DMS114 treated with DMSO at 0.1 percent for 48 hours (cell line): ENCODE data around the gene GLP1R.

Experiments used
- DNase-seq: peaks from one replicate; lab custom pipeline; 2025; ENCODE audit not compliant: unreplicated experiment; lab: John Stamatoyannopoulos, UW

GLP1R gene

GRCh38 chr6:39061588-39061987, 13.0 kb downstream of the GLP1R start:
- no peak for DNase-seq

DNA sequence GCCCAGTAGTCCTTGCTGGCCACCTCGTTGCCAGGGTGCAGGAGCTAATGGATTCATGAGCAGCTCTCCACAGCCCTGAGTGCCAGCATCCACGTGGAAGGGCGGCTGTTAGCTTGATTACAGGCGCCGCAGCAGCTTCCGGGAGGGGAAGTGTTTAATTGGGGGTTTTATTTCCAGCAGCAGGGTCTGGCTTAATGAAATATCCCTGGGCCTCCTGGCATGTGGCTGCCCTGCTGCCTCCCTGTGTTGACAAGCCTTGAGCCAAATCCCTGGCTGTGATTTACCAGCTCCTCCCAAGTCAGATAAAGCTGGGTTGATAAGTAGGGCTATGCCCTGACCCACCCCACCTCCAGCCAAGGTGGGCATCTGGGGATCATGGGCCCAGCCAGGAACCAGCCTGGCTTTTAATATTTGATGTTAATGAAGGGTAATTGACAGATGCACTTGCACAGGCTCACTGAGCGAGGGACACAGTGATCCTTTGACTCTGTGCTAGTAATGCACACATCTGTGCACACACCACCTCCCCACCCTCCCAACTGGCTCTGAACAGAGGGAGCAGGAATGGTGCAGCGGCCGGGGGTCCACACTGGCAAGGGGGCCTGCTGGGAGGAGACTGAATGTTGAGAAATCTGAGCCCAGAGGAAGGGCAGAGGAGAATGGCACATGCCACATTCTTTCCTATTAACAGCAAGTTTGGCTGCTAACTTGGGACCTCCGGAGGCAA, 13.6 kb downstream of the GLP1R start:
- DNase-seq: no peak

DNA sequence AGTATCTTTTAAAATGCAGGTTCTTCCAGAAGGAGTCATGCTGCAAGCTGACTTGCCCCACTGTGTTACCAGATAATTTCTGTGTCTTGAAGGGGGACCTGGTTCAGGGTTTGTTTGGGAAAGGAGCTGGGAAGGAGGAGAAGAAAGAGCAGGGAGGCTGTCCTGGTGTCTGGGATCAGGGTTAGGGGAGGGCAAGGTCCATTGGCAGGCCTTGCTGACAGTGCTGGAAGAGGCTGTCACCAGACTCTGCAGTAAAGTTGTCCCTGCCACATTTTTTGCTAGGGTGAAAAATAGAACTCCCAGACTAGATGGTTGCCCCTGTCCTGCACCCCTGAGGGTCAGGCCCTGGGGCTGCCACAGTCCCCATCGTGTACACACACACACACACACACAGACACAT, 14.9 kb downstream of the GLP1R start:
- DNase-seq: no peak

DNA sequence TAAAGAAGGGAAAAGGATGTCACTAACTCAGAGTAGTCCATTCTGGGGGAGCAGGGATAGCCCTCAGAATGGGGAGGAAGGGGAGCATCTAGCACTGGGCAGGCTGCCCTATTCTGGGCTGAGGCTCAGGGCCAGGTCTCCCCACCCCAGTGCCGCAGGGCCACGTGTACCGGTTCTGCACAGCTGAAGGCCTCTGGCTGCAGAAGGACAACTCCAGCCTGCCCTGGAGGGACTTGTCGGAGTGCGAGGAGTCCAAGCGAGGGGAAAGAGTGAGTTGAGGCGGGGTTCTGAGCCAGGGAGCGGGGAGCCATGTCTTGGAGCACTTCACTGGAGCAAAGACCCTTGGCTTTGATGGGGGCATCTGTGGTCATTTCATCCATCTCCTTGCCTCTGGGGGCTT, 17.0 kb downstream of the GLP1R start:
- no peak for DNase-seq

GRCh38 chr6:39068391-39068790, 19.8 kb downstream of the GLP1R start:
- DNase-seq: no peak

DNA sequence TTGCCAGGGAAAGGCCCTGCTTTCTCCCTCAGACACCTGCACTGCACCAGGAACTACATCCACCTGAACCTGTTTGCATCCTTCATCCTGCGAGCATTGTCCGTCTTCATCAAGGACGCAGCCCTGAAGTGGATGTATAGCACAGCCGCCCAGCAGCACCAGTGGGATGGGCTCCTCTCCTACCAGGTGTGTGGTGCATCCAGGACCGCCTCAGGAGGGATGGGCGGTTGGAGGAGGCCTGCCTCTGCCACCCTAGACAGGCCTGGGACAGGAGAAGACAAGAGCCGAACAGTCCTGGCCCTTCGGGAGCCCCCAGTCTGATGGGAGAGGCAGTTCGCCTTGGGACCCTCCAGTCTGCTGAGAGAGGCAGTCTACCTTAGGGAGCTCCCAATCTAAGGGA, 24.2 kb downstream of the GLP1R start:
- no peak for DNase-seq

GRCh38 chr6:39073471-39074355, 25.1 kb downstream of the GLP1R start:
- no peak for DNase-seq

- no peak for DNase-seq
These were observed 25.9 kb downstream of the GLP1R start for GRCh38 chr6:39074486-39074885.

- DNase-seq: no peak
These were observed 26.6 kb downstream of the GLP1R start for GRCh38 chr6:39075010-39075686.

GRCh38 chr6:39075807-39076622, 27.4 kb downstream of the GLP1R start:
- DNase-seq: no peak

DNA sequence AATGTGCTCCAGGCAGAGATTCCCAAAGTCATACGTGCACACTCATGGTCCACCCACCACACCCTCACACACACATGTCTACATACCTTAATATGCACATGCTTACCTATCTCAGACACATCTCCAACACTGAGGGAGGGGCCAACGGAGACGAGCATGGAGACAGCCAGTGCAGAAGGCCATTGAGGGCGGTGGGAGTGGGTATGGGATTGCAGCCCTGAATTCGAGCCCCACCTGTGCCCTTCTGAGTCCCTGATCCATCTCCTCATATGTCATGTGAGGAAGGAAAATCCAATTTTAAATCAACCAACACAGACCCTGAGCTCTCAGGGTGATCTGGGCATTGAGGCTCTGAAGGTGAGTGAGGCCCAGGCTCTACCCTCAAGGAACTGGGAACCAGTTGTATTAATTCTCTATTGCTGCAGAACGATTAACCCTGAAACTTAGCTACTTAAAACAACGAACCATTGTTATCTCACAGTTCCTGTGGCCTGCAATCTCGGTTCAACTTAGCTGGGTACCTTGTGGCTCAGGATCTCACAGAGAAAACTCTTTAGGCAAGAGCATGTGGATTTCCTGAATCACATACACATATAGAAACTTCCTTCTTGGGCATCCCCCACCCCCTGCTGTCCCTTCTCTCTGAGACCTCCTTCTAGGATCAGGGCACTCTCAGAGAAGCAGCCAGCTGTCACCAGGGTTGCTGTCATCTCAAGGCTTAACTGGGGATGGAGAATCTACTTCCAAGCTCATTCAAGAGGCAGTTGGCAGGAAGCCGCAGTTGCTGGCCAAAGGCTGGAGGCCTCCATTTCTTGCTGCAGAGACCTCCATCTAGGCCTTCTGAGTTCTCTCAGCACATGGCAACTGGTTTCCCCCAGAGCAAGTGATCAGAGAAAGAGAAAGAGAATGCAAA, 28.3 kb downstream of the GLP1R start:
- no peak for DNase-seq

GRCh38 chr6:39077882-39078594, 29.5 kb downstream of the GLP1R start:
- no peak for DNase-seq

DNA sequence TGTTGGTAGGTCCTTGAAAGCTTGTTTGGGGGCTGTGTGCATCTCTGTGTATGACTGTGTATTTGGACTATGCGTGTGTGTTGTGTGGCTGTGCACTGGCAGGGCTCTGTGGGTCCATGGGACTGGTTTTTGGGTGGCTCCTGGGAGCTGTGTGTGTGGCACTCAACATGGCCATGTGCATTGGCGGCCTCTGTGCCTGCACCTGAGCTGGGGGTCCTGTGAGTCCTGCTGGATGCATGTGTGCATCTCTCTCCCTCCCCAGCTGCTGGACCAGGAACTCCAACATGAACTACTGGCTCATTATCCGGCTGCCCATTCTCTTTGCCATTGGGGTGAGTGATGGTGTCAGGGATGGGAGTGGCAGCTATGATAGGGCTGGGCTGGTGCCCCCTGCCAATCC, 30.1 kb downstream of the GLP1R start:
- DNase-seq: no peak

GRCh38 chr6:39079197-39080125, 30.9 kb downstream of the GLP1R start:
- no peak for DNase-seq

GRCh38 chr6:39080246-39080875, 31.8 kb downstream of the GLP1R start:
- DNase-seq: no peak

DNA sequence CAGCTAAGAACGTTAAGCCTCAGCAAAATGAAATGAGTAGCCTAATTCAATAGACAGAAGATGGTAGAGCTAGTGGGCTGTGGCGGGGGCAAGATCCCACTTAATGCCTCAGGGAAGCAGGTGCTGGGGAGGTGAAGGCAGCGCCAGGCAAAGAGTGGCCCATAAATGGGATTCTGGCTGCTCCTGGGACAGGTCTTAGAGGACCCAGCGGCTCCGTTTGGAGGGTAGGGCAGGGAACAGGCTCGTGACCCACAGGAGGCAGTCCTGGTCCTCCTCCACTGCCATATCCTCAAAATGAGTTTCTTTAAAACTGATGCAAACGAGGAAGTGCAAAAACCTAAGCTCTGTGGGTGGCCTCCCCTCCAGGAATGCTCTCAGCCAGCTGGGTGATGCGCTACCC, 33.7 kb downstream of the GLP1R start:
- DNase-seq: no peak

DNA sequence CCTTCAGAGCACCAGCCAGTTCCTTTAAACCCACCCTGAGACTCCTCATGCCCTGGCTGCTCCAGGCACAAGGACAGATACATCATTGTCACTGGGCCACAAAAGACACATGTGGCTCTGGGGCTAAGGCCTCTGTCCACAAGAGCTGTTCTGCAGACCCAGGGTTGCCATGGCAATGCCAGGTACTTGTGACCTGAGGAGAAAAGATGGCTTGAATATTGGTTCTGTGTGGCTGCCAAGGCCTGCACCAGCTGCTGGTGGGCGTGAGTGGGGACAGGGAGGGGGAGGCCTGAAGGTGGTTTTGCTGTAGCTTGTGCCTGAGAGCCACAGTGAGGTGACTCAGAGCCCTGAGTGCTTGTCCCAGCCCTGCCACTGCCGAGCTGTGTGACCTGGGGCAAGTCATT, 34.7 kb downstream of the GLP1R start:
- no peak for DNase-seq

DNA sequence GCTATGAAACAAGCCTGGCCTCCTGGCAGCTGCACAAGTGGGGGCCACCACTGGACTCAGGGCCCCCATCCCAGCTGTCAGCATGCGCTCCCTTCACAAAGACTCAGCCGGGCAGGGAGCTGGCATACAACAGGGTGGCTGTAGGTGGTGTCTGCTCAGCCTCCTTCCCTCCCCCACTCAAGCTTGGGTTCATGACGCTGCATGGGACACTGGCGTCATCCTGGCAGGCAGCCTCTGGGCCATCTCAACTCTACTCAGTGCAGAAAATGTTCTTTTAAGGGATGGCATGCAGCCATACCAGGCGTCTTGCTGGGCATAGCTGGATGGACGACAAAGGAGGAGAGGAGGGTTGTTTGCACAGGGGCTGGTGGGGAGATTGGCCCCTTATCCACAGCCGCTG, 35.9 kb downstream of the GLP1R start:
- DNase-seq: no peak
